DMS153 treated with DMSO at 0.1 percent for 48 hours (cell line): Measurements from ENCODE around the gene DBX1.
"Not testable (repeated sequence)": the region's sequence is repeated elsewhere in the genome, so short reads cannot be mapped to it uniquely, and the experiment has no call there.

Experiments
- DNase-seq: peaks from one replicate; lab custom pipeline; 2025; ENCODE audit not compliant: unreplicated experiment; lab: John Stamatoyannopoulos, UW

The DBX1 gene

GRCh38 chr11:20160425-20161229 is at the start of gene DBX1:
Gene DBX1 (minus strand): TSS chr11:20160475. CDS start chr11:20160324, 151 bp downstream.
- DNase-seq: no peak

DNA sequence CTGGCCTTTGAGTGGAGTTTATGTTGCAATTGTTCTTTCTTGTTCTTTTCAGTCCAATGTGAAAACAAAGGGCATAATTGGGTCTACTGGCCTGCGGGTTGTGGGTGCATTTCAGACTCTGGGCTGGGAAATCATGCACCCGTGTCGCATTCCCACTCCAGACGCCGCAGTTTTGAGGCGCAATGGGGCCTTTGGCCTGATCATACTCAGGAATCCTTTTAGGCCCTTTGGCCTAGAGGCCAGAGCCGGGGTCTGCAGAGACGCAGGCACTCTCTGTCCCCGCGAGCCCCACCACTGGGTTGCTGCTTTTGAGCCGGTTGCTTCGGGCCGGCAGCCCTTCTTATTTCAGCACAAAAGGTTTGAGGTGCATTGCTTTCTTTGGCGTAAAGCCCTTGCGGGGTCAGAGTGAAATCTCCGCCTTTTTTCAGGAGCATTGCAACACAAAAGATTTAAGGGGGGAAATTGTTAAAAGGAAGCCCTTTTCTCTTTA is 48.4 kb upstream of the DBX1 start:
- no peak for DNase-seq

DNA sequence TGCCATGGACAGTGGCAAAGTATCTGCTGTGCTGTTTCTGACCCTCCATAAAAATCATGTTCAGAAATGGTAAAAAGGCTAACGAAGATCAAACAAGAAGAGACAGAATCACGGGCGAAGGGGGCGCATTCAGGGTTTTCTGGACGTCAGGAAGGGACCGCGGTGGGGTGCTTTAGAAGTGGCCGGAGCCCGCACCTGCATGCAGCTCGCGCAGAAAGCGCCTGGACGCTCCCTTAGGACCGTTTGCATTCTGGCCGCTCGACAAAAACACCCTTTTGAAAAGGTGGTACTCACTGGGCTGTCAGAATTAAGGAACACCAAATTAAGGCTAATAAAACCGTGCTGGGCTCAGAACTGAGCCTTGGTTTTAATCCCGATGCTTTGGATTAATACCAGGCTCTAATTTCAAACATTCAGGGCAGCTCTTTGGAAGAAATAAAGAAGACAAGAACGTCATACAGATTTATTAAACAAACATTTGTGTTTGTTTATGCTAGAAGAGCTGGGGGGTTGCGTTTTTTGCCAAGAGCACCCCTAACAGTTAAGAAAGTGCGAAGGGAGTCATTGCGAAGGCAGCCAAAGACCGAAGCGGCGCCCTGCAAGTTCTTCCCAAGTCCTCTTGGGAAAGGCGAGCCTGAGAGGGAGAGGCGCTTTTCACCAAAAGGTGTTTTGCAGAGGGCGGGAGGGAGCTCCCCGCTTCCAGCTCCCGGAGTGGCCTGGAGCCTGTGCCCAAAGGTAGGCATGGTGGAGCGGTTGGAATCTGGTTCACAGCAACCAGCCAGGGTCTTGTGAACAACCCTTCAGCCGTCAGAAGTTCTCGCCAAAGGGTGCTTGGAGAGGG is 47.7 kb upstream of the DBX1 start:
- DNase-seq: no peak

DNA sequence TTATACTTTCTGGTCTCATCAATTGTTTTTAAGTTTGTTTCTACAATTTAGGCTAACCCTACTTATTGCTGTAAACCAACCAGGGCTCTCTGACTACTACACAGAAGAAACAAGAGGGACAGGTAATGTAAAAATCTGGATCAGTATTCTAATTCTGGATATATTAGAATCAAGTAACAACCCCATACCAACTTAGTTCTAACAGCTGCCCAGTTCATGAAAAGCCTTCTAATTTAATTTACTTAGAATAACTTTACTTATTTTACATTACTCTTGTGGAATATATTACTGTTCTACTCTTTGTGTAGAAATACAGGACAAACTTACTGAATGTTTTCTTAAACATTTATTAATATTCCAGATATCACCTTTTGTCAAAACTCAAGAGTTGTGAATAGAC is 45.5 kb upstream of the DBX1 start:
- DNase-seq: no peak

DNA sequence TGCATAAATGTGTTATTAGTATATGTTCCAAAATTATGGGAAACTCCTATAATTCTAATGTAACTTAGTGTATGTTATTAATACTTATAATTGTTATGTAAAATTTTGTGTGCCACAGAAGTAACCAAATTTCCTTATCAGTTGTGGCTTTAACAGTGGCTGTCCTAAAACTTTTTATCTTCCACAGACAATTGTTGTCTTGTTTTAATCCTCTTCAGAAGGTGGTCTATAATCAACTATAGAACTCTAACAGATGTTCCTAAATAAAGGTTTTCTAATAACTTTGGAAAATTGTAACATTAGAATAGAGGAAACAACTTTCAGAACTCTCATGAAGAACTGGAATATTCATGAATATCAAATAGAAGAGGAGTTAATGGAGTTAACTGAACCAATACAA is 44.4 kb upstream of the DBX1 start:
- no peak for DNase-seq

DNA sequence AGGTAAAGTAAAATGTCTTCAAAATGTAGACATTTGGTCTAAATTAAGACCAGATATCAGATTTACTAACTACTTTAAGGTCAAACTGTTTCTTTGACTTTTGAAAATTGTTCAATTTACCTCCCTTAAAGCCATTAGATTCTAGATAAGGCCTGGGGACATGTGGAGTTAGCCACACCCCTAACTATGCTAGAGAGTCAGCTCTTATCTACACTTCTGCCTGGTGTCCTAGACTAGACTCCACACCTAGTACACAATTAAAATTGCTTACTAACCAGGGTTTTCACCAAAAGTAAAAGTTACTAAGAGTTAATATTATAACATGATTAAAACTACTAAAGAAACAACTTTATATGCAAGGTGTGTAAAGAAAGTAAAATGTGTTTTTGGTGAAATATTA is 43.6 kb upstream of the DBX1 start:
- no peak for DNase-seq

DNA sequence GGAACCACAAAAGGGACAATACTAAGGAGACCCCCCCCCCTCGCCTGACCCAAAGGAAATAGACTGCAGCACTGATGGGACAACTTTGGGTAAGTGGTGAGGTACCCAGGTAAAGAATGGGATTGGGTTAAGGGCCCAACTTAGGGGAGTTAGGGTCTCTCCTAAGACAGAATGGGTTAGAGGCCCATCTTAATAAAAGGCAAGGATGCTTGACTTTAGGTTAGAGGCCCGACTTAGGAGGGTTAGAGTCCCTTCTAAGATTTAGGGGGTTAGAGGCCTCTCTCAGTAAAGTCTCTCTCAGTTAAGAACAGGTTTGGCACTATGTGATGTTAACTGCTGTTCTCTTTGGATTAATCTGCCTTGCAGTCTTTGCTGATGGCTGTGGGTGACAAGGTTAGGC is 41.0 kb upstream of the DBX1 start:
- no peak for DNase-seq

DNA sequence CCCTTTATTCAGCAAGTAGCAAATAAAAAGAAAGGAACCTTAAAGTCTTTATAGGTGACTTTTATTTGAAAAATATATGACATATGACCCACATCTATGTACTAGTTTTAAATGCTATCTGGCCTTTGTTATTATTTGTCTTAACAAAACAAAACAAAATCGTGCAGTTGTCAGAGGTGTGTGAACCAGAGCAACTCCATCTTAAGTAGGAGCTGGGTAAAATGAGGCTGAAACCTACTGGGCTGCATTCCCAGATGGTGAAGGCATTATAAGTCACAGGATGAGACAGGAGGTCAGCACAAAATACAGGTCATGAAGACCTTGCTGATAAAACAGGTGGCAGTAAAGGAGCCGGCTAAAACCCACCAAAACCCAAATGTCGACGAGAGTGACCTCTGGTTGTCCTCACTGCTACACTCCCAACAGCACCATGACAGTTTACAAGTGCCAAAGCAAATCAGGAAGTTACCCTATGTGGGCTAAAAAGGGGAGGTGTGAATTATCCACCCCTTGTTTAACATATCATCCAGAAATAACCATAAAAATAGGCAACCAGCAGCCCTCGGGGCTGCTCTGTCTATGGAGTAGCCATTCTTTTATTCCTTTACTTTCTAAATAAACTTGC is 40.2 kb upstream of the DBX1 start:
- not testable (repeated sequence) for DNase-seq

DNA sequence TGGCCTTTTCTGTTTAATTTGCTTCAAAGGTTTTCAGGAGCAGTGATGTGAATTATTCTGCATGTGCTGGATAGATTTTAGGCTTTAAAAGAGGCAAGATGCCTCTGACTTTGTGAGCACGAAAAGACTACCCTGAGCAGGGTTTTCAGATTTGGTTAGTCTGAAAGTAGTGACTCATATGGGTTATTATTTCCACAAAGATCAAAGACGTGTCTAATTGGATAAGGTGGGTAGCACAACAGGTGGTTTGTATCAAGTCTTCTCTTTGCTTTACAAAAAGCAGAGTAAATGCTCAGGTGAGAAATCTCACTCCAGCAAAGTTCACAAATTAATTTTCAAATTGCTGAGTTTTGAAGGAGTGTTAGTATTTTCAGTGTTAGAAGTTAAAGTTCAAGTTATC is 37.6 kb upstream of the DBX1 start:
- DNase-seq: no peak

GRCh38 chr11:20194470-20194869 is 34.2 kb upstream of the DBX1 start:
- DNase-seq: no peak

- no peak for DNase-seq
Measured at GRCh38 chr11:20193307-20193706, 33.0 kb upstream of the DBX1 start.

DNA sequence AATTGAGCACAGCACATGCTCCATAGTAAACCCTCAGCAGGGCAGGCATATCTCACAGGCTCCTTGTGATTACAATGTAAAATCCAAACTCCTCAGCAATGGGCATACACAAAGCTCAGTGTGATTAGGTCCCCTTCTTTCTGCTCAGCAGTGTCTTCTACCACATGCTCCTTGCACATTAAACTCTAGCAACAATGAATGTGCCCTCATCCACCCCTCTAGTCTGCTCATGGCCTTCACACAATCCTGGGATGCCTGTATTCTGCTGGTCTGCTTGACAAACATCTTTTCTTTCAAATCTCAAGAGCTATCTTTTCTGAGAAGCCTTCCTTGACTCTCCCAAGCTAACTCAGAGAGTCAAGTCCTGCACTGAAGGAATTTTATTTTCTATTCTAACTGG is 32.4 kb upstream of the DBX1 start:
- DNase-seq: no peak

DNA sequence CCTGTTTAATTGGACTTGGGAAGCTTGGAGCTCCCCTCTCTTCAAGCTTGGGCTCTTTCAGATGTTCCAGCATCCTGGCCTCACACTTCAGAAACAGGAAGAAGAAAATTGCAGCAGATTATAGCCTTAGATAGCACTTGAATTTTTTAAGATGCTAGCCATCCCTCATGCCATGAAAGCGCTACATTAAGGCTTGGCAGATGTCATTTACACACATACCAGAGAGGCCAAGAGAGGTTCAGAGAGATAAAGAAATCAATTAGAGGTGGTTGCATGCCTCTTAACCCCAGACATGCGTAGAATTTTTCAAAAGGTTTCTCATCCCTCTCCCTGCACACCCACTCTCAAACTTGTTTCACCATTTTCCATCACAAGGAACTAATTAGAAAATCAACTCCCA is 31.9 kb upstream of the DBX1 start:
- no peak for DNase-seq

GRCh38 chr11:20178976-20179375 is 18.7 kb upstream of the DBX1 start:
- DNase-seq: no peak

- no peak for DNase-seq
Measured at GRCh38 chr11:20177136-20177535, 16.9 kb upstream of the DBX1 start.

DNA sequence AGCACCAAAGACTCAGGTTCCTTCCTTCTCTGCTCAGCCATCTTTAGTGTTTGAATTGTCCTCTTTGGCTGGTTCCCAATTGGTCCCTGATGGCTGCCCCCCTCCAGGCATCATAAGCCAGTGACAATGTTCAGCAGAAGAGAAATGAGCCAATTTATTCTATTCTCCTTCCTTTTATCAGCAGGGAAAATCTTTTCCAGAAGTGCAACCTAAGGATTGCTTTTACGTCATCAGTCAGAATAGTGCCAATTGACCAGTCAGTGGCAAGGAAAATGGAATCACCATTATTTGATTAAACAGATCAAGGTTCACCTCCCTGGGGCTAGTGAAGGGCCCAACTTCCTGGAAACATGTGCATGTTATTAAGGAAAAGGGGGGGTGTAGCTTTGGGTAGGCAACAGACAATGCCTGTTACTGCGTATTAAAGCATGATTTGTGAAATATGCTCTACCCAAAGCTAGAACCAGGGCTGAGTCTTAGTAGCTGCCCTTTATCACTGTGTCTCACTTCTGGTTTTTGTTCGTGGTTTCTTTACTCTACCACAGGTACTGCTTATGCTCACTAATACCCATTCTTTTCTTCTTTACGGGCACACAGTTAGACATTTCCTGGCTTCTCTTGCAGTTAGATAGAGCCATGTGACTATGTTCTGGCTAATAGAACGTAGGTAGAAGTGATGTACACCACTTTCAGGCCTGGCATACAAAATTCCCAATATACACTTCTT is 12.6 kb upstream of the DBX1 start:
- DNase-seq: no peak

GRCh38 chr11:20163783-20164481 is 3.7 kb upstream of the DBX1 start:
- DNase-seq: no peak

DNA sequence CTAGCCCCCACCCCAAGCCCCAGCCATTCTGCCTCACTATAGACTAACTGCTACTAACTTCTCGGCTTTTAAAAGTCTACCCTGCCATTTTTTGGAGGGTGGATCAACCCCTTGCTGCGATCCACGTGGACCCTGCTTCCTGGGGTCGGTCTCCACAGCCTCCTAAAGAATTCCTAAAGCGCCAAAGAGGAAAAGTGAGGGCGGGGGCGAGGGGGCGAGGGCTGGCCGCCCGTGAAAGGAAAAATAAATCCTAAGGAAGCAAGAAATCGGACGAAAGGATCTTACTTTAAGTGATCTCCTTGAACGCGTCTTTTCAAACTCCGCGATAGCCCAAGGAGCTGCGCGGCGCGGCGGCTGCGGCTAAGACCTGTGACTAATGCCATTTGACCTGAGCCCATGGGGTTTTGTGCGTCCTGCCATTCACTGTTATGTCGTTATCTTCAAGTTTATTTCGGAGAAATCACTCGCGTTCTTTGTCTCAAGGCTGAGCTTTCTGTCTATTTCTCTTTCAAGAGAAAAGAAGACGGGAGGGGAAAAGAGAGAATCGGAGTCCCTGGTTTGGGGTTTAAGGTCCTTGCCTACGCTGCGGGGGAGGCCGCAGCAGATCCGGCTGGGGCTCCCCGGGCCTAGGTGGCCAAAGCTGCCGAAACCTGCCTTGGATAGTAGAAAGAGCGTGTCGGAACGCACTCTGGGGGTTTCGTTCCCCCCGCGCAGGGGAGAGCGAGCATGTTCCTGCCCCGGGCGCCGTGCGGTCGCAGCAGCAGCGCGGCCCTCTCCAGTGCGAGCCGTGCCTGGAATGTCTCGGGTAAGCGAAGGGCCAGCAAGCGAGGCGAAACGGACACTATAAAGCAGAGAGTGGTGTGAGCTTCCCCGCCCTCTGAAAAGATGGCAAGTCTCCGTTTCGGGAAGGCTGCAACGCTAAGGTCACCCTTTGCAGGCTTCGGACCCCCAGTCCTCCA is 2.8 kb upstream of the DBX1 start:
- no peak for DNase-seq
